Stimulated activated effector memory CD8-positive, alpha-beta T cell treated with anti-CD3 and anti-CD28 coated beads, Interleukin-12 subunit alpha, Interleukin-12 subunit beta, amount 100 ng/mL, for 72 hours (primary cell): ENCODE results near the gene SLC9A9.
A peak's percentile ranks its signal among the peaks of the same experiment; 100 is the strongest.
"Not testable (repeated sequence)": the region's sequence is repeated elsewhere in the genome, so short reads cannot be mapped to it uniquely, and the experiment has no call there.

ENCODE experiments used
- ATAC-seq: fragments of 150-1000 bp; cut with Tn5 transposase; 2 replicates; pipeline ENCODE4 v1.10.0; 2021
- DNase-seq, 2 donors: peaks; one replicate each; pipeline ENCODE4 v3.0.0; 2021 to 2022; ENCODE audit warnings: low spot score in 2 of 2
- H3K27ac Mint-ChIP-seq: one replicate; pipeline ENCODE4 v1.8.0; 2022; ENCODE audit warnings: mild to moderate bottlenecking, mixed read lengths
- H3K36me3 Mint-ChIP-seq: one replicate; pipeline ENCODE4 v1.8.0; 2022; ENCODE audit warnings: mild to moderate bottlenecking, mixed read lengths
- H3K4me1 Mint-ChIP-seq: one replicate; pipeline ENCODE4 v1.8.0; 2022; ENCODE audit warnings: mixed read lengths
- H3K4me3 Mint-ChIP-seq: one replicate; pipeline ENCODE4 v1.8.0; 2022; ENCODE audit warnings: mild to moderate bottlenecking, mixed read lengths
- H3K9me3 Mint-ChIP-seq: one replicate; pipeline ENCODE4 v1.8.0; 2022; ENCODE audit warnings: mixed read lengths

The SLC9A9 gene

DNA sequence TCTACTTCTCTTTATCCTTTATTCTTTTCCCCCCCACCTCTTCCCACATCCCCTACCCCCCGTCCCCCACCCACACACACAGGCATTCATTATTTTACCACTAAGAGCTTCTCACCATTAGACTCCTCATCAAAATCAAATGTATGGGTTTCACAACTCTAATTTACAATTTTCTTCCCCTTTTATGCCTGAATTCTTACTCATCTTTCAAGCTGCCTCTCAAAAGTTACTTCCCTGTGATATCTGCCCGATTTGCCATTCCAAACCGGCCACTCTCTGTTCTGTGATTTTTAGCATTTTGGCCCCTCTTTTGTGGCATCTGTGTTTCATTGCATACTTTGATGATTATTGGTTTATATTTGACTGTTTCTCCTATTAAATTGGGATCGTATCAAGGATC lies 42.2 kb downstream of the SLC9A9 start:
- Mint-ChIP-seq H3K9me3 (no peaks in the 10 kb centered on the region), H3K4me3 (no peak overlapping the region), H3K4me1 (peaks cover 6% of the 10 kb centered on the region), H3K36me3 (no peaks in the 10 kb centered on the region), H3K27ac (no peak overlapping the region)
- ATAC-seq (no peak), DNase-seq (no peak)

- H3K27ac Mint-ChIP-seq, ATAC-seq, H3K36me3 Mint-ChIP-seq, DNase-seq, H3K4me1 Mint-ChIP-seq, H3K9me3 Mint-ChIP-seq, H3K4me3 Mint-ChIP-seq: not testable (repeated sequence)
Observed at GRCh38 chr3:143805476-143805875, 42.8 kb downstream of the SLC9A9 start.

DNA sequence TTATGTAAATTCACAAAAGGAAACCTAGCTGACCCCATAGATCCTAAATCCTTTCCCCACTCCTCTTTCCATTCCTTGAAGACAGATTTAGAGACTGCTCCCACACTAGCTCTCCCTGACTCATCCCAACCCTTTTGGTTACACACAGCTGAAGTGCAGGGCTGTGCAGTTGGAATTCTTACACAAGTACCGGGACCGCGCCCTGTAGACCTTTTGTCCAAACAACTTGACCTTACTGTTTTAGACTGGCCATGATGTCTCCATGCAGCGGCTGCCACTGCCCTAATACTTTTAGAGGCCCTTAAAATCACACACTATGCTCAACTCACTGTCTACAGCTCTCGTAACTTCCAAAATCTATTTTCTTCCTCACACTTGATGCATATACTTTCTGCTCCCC lies 47.2 kb downstream of the SLC9A9 start:
- not testable (repeated sequence) for H3K4me3 Mint-ChIP-seq, DNase-seq, ATAC-seq, H3K27ac Mint-ChIP-seq, H3K36me3 Mint-ChIP-seq, H3K9me3 Mint-ChIP-seq
- peaks cover 10% of the 10 kb centered on the region for H3K4me1 Mint-ChIP-seq

DNA sequence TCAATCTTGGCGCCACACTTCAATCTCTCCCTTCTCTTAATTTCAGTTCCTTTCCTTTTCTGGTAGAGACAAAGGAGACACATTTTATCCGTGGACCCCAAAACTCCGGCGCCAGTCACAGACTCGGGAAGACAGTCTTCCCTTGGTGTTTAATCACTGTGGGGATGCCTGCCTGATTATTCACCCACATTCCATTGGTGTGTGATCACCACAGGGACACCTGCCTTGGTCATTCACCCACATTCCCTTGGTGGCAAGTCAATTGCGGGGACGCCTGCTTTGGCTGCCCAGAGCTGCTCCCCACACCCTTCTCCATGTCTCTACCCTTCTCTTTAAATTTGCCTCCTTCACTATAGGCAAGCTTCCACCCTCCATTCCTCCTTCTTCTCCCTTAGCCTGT lies 50.1 kb downstream of the SLC9A9 start:
- Mint-ChIP-seq H3K27ac (peak overlapping the region; percentile 33), H3K4me1 (peaks cover 10% of the 10 kb centered on the region)
- H3K4me3 Mint-ChIP-seq, H3K36me3 Mint-ChIP-seq, H3K9me3 Mint-ChIP-seq, ATAC-seq, DNase-seq: not testable (repeated sequence)

DNA sequence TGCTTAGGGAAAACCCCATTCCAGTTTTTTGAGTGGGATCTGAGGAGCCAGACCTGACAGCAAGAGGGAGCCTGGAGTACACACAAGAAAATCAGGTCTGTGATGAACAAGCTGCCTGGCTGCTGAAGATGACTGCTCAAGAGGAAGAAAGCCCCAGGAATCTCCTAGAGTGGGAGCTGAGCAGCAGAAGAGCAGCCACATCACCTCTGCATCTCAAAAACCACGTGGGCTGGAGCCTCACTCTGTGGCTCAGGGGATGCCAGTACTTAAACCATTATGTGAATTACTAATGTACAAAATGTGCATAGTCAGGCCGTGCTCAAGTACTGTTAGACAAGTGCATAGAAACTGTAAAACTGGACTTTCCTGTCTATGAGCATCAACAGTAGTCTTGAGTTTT lies 52.4 kb downstream of the SLC9A9 start:
- DNase-seq (no peak), ATAC-seq (peak; percentile 47)
- Mint-ChIP-seq H3K9me3 (peaks cover 8% of the 10 kb centered on the region), H3K27ac (no peak overlapping the region), H3K36me3 (peaks cover 6% of the 10 kb centered on the region), H3K4me3 (no peak overlapping the region), H3K4me1 (peaks cover 10% of the 10 kb centered on the region)

- H3K27ac Mint-ChIP-seq: no peak overlapping the region
- H3K9me3 Mint-ChIP-seq: peaks cover 8% of the 10 kb centered on the region
- ATAC-seq (no peak), DNase-seq (no peak)
- H3K4me1 Mint-ChIP-seq: peaks cover 10% of the 10 kb centered on the region
- H3K36me3 Mint-ChIP-seq: peaks cover 6% of the 10 kb centered on the region
- H3K4me3 Mint-ChIP-seq: no peak overlapping the region
Observed at GRCh38 chr3:143794793-143795462, 53.3 kb downstream of the SLC9A9 start.

- no peak for ATAC-seq
- peaks cover 10% of the 10 kb centered on the region for H3K4me1 Mint-ChIP-seq
- no peak for DNase-seq
- peaks cover 8% of the 10 kb centered on the region for H3K9me3 Mint-ChIP-seq
- peaks cover 6% of the 10 kb centered on the region for H3K36me3 Mint-ChIP-seq
- no peak overlapping the region for H3K27ac Mint-ChIP-seq
- H3K4me3 Mint-ChIP-seq: no peak overlapping the region
Observed at GRCh38 chr3:143793971-143794370, 54.3 kb downstream of the SLC9A9 start.

DNA sequence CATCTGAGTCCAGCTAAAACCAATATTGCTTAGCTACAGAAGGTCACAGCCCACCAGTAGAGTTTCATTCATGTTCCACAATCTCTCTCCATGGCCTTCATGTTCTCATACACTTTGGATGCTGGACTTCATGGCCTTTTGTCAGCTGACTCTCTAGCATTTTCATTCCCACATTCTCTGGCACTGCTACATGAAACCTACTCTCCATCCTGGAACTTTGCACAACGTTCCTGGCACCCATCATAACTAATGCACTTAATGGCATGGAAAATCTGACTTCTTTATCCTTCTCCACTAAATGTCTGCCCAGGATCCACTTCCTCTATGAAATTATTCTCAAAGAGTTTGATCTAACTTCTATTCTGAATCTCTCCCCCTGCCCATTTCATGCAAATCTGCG lies 56.9 kb downstream of the SLC9A9 start:
- no peak overlapping the region for H3K27ac Mint-ChIP-seq
- no peaks in the 10 kb centered on the region for H3K4me1 Mint-ChIP-seq
- peaks cover 8% of the 10 kb centered on the region for H3K9me3 Mint-ChIP-seq
- ATAC-seq (no peak), DNase-seq (no peak)
- no peak overlapping the region for H3K4me3 Mint-ChIP-seq
- H3K36me3 Mint-ChIP-seq: no peaks in the 10 kb centered on the region

GRCh38 chr3:143786219-143787191 lies 61.8 kb downstream of the SLC9A9 start:
- Mint-ChIP-seq H3K9me3 (peaks cover 1% of the 10 kb centered on the region), H3K36me3 (no peaks in the 10 kb centered on the region), H3K27ac (no peak overlapping the region), H3K4me1 (no peaks in the 10 kb centered on the region), H3K4me3 (no peak overlapping the region)
- DNase-seq (no peak), ATAC-seq (no peak)

DNA sequence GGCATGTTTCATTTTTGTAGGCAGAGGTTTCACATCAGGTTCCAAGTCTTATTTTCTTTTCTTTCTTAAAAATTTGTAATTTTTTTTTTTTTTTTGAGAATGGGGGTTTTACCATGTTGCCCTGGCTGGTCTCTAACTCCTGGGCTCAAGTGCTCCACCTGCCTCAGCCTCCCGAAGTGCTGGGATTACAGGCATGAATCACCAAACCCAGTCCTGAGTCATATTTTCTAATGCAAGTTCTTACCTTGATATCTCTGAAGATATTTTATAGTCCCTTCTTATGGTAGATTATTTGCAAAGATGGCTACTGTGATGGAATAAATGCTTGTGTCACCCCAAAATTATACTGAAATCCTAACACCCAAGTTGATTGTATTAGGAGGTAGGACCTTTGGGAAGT lies 63.8 kb downstream of the SLC9A9 start:
- no peaks in the 10 kb centered on the region for H3K4me1 Mint-ChIP-seq
- H3K36me3 Mint-ChIP-seq: no peaks in the 10 kb centered on the region
- no peak for ATAC-seq
- no peaks in the 10 kb centered on the region for H3K9me3 Mint-ChIP-seq
- DNase-seq: no peak
- H3K4me3 Mint-ChIP-seq: no peak overlapping the region
- no peak overlapping the region for H3K27ac Mint-ChIP-seq

GRCh38 chr3:143783851-143784370 lies 64.4 kb downstream of the SLC9A9 start:
- DNase-seq (no peak), ATAC-seq (no peak)
- Mint-ChIP-seq H3K36me3 (no peaks in the 10 kb centered on the region), H3K4me1 (no peaks in the 10 kb centered on the region), H3K9me3 (no peaks in the 10 kb centered on the region), H3K4me3 (no peak overlapping the region), H3K27ac (no peak overlapping the region)

DNA sequence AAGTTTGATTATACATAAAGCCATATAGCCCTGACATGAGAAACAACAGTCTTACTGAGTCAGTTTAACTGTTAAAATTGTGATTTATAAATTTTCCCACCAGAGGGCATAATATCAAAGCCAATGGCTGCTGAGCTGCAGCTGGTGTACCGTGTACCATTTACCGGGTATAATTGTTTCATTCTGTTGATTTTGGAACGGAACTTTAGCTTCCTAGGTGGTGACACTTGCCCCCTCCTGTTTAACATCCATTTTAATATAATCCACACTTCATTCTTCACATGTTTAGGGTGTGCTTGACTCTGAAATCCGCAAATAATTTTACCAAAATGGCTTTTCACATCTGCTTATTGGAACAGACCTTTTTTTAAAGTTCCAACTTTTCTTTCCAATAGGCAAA lies 72.8 kb downstream of the SLC9A9 start:
- DNase-seq (no peak), ATAC-seq (peak; percentile 75)
- H3K9me3 Mint-ChIP-seq: no peaks in the 10 kb centered on the region
- H3K27ac Mint-ChIP-seq: no peak overlapping the region
- H3K36me3 Mint-ChIP-seq: no peaks in the 10 kb centered on the region
- no peaks in the 10 kb centered on the region for H3K4me1 Mint-ChIP-seq
- no peak overlapping the region for H3K4me3 Mint-ChIP-seq

DNA sequence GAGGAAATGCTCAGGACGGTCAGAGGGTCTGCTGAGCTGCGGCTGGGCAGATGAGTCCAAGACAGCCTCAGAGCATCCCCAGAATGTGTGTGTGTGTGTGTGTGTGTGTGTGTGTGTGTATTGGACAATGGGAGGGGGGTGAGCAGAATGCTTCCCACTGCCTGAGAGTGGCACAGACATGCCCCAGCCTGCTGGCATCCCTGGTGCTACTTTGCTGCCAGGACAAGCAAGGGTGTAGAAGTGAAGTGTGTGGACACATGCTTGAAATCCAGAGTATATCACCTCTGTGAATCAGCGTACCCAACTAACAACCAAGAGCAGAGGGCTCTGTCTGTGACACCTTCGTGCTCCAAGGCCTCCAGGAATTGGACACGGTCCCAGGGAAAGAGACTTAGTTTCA lies 76.3 kb downstream of the SLC9A9 start:
- ATAC-seq: no peak
- Mint-ChIP-seq H3K27ac (no peak overlapping the region), H3K4me1 (no peaks in the 10 kb centered on the region)

DNA sequence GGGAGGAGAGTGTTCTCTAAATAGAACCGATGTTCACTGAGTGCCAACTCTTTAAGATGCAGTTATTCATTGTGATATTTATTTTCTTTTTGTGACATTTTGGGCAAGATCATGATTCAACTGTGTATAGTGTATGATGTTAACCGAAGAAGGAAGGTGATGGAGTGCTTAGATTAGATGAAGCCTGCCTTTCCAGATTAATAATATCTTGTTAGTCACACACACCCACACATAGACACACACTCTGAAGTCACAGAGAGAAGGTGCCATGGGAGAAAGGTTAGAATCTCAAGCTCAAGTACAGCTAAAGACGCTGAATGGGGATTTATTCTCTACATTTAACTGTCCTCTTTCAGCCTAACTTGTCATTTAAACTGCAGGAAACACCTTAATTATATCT lies 77.0 kb downstream of the SLC9A9 start:
- peak; percentile 80 for ATAC-seq
- Mint-ChIP-seq H3K9me3 (no peaks in the 10 kb centered on the region), H3K27ac (no peak overlapping the region), H3K4me3 (no peak overlapping the region), H3K4me1 (no peaks in the 10 kb centered on the region), H3K36me3 (no peaks in the 10 kb centered on the region)
- DNase-seq: no peak

More for the DNA sequence above, 76.3 kb downstream of the SLC9A9 start:
- H3K36me3 Mint-ChIP-seq: no peaks in the 10 kb centered on the region
- no peak overlapping the region for H3K4me3 Mint-ChIP-seq
- no peaks in the 10 kb centered on the region for H3K9me3 Mint-ChIP-seq
- DNase-seq: no peak

DNA sequence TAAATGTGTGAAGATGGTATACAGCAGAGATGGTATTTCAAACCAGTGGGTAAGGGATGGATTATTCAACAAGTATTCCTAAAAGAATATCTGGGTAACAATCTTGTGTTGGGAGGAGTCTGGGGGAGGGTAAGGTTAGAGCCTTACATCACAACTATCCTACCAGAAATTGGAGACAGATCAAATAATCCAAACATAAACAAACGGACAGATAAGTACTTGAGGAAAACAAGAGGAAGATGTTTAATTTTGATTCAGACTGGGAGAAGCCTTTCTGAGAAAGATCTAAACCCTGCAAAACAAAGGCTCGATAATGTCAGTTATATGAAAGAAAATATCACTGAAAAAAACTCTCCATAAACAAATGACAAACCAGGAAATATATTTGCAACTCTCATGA lies 77.9 kb downstream of the SLC9A9 start:
- H3K4me1 Mint-ChIP-seq: no peaks in the 10 kb centered on the region
- H3K9me3 Mint-ChIP-seq: no peaks in the 10 kb centered on the region
- DNase-seq (no peak), ATAC-seq (no peak)
- H3K36me3 Mint-ChIP-seq: no peaks in the 10 kb centered on the region
- no peak overlapping the region for H3K27ac Mint-ChIP-seq
- no peak overlapping the region for H3K4me3 Mint-ChIP-seq

GRCh38 chr3:143769616-143770015 lies 78.7 kb downstream of the SLC9A9 start:
- Mint-ChIP-seq H3K4me1 (peaks cover 8% of the 10 kb centered on the region), H3K4me3 (no peak overlapping the region), H3K9me3 (no peaks in the 10 kb centered on the region), H3K27ac (no peak overlapping the region), H3K36me3 (no peaks in the 10 kb centered on the region)
- DNase-seq (no peak), ATAC-seq (no peak)
